Neural progenitor cell (in vitro differentiated cells): ENCODE measurements around the gene TNNI2. TPM values are rescaled to one million over a fixed set of nuclear protein-coding genes. Genes with fewer than 3 reads are reported as not detected.

Experiments
- DNase-seq: peaks from one replicate; pipeline ENCODE4 v3.0.0-alpha.2; 2016; ENCODE audit warnings: low spot score
- H2AFZ ChIP-seq: fragments of 200-600 bp; sonication (generic); replicated peaks from 2 replicates; pipeline ENCODE4 v1.6.1; 2016; ENCODE audit warnings: antibody characterized with exemption
- H3F3A ChIP-seq: fragments of 200-600 bp; sonication (generic); 2 replicates; pipeline ENCODE4 v1.6.1; 2016; ENCODE audit warnings: antibody characterized with exemption, low read depth
- H3K27ac ChIP-seq: fragments of 200-600 bp; sonication (generic); 2 replicates; pipeline ENCODE4 v1.5.1; 2016; ENCODE audit warnings: mild to moderate bottlenecking
- H3K27me3 ChIP-seq: fragments of 200-600 bp; sonication (generic); 2 replicates; pipeline ENCODE4 v1.6.1; 2016; ENCODE audit warnings: mild to moderate bottlenecking, moderate library complexity
- H3K36me3 ChIP-seq: fragments of 200-600 bp; sonication (generic); 2 replicates; pipeline ENCODE4 v1.5.1; 2016
- H3K4me1 ChIP-seq: fragments of 200-600 bp; sonication (generic); 2 replicates; pipeline ENCODE4 v1.6.1; 2016; ENCODE audit warnings: mixed run types
- H3K4me2 ChIP-seq: fragments of 200-600 bp; sonication (generic); 2 replicates; pipeline ENCODE4 v1.6.1; 2016
- H3K4me3 ChIP-seq: fragments of 200-600 bp; sonication (generic); 2 replicates; pipeline ENCODE4 v1.5.1; 2016
- H3K79me2 ChIP-seq: fragments of 200-600 bp; sonication (generic); 2 replicates; pipeline ENCODE4 v1.6.1; 2016; ENCODE audit warnings: low read depth
- H3K9ac ChIP-seq: fragments of 200-600 bp; sonication (generic); 2 replicates; pipeline ENCODE4 v1.6.1; 2016
- H3K9me3 ChIP-seq: fragments of 200-600 bp; sonication (generic); 2 replicates; pipeline ENCODE4 v1.5.1; 2016; ENCODE audit warnings: low read depth
- H4K20me1 ChIP-seq: fragments of 200-600 bp; sonication (generic); 2 replicates; pipeline ENCODE4 v1.6.1; 2016; ENCODE audit warnings: low read depth
- H3K27ac Mint-ChIP-seq: 3 replicates; pipeline ENCODE4 v1.8.0; 2021; ENCODE audit warnings: mixed read lengths
- H3K27me3 Mint-ChIP-seq: 2 replicates; pipeline ENCODE4 v1.8.0; 2022; ENCODE audit warnings: low read depth, mild to moderate bottlenecking, inconsistent platforms, moderate library complexity, mixed read lengths; ENCODE audit not compliant: insufficient read depth
- H3K36me3 Mint-ChIP-seq: 3 replicates; pipeline ENCODE4 v1.8.0; 2021; ENCODE audit warnings: mixed read lengths
- H3K4me1 Mint-ChIP-seq: 3 replicates; pipeline ENCODE4 v1.8.0; 2021; ENCODE audit warnings: mixed read lengths
- H3K4me3 Mint-ChIP-seq: 3 replicates; pipeline ENCODE4 v1.8.0; 2021; ENCODE audit warnings: mild to moderate bottlenecking, moderate library complexity, mixed read lengths
- H3K9me3 Mint-ChIP-seq: 3 replicates; pipeline ENCODE4 v1.8.0; 2020; ENCODE audit warnings: mixed read lengths
- EZH2 ChIP-seq: fragments of 200-600 bp; sonication (generic); IDR thresholded peaks from 2 replicates; pipeline ENCODE4 v1.6.1; 2017; ENCODE audit warnings: antibody characterized with exemption, mild to moderate bottlenecking, moderate library complexity
- EZH2phosphoT487 ChIP-seq: fragments of 200-600 bp; sonication (generic); IDR thresholded peaks from 2 replicates; pipeline ENCODE4 v1.6.1; 2017; ENCODE audit warnings: antibody characterized with exemption
- total RNA-seq: library from RNA; depleted of rRNA; stranded (reverse); fragments of >200 nt; gene quantifications from 2 replicates; pipeline ENCODE4 v1.2.3, GENCODE V29; 2015; ENCODE audit warnings: low replicate concordance
- TF ChIP-seq, protein P1 (sequence below): fragments of 200-600 bp; sonication (generic); IDR thresholded peaks from 2 replicates; pipeline ENCODE4 v1.5.1; 2017; ENCODE audit warnings: antibody characterized with exemption, mild to moderate bottlenecking

The TNNI2 gene
- total RNA-seq, 1 donor from 2014 or later: 2.6 TPM

DNA sequence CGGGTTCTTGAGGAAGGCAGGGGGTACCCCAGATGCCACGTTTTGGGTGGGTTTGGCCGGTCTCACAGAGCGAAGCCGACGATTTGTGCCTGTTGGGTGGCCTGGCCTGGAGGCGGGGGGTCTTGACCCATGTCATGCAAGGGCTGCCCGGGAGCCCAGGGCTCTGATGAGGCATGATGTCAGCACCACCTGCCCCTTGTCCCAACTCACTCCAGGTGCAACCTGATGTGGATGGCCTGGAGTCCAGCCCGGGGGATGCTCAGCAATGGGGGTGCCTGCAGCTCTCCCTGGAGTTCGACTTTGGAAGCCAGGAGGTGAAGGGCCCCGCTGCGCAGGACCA is 3.1 kb upstream of the TNNI2 start:
- no peak overlapping the region for H3K4me2 ChIP-seq
- H3K36me3 ChIP-seq: no peaks in the 10 kb centered on the region
- no peak for TF ChIP-seq EZH2
- TF ChIP-seq, protein P1, sequence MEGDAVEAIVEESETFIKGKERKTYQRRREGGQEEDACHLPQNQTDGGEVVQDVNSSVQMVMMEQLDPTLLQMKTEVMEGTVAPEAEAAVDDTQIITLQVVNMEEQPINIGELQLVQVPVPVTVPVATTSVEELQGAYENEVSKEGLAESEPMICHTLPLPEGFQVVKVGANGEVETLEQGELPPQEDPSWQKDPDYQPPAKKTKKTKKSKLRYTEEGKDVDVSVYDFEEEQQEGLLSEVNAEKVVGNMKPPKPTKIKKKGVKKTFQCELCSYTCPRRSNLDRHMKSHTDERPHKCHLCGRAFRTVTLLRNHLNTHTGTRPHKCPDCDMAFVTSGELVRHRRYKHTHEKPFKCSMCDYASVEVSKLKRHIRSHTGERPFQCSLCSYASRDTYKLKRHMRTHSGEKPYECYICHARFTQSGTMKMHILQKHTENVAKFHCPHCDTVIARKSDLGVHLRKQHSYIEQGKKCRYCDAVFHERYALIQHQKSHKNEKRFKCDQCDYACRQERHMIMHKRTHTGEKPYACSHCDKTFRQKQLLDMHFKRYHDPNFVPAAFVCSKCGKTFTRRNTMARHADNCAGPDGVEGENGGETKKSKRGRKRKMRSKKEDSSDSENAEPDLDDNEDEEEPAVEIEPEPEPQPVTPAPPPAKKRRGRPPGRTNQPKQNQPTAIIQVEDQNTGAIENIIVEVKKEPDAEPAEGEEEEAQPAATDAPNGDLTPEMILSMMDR: no peak
- no peak for TF ChIP-seq EZH2phosphoT487
- H3K9me3 ChIP-seq: no peaks in the 10 kb centered on the region
- peaks cover 9% of the 10 kb centered on the region for H3K27me3 Mint-ChIP-seq
- H3K36me3 Mint-ChIP-seq: no peaks in the 10 kb centered on the region
- DNase-seq: no peak
- H3K4me3 Mint-ChIP-seq: no peak overlapping the region
- no peak overlapping the region for H2AFZ ChIP-seq
- no peaks in the 10 kb centered on the region for H3K27me3 ChIP-seq
- H3K4me3 ChIP-seq: no peak overlapping the region
- H4K20me1 ChIP-seq: no peaks in the 10 kb centered on the region
- no peak overlapping the region for H3K27ac Mint-ChIP-seq
- H3K9me3 Mint-ChIP-seq: no peaks in the 10 kb centered on the region
- H3K4me1 ChIP-seq: peaks cover 20% of the 10 kb centered on the region
- no peaks in the 10 kb centered on the region for H3K79me2 ChIP-seq
- H3F3A ChIP-seq: no peaks in the 10 kb centered on the region
- peaks cover 16% of the 10 kb centered on the region for H3K4me1 Mint-ChIP-seq
- no peak overlapping the region for H3K27ac ChIP-seq
- H3K9ac ChIP-seq: no peak overlapping the region

DNA sequence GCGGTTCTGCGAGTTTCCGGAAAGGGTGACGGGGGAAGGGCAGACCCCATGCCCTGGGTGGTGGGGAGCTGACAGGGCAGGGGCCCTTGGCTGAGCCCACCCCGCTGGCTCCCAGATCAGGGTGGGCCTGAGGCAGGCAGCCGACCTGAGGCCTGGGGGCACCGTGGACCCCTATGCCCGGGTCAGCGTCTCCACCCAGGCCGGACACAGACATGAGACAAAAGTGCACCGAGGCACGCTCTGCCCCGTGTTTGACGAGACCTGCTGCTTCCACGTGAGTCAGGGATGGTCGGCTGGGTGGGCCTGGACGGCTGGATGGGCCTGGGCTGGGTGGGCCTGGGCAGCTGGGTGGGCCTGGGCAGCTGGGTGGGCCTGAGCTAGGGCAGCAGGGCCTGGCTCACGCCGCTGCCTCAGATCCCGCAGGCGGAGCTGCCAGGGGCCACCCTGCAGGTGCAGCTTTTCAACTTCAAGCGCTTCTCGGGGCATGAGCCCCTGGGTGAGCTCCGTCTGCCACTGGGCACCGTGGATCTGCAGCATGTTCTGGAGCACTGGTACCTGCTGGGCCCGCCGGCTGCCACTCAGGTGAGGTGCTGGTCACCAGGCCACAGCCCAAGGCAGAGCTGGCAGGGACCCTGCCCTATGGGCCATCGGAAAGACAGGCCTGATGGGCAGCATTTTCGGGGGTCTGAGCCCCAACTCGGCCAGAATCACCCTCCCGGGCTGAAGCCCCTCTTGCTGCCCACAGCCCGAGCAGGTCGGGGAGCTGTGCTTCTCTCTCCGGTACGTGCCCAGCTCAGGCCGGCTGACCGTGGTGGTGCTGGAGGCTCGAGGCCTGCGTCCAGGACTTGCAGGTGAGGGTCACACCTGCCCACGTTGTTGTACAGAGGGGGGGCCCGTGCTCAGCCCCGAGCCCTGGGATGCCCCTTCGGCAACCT is 2.5 kb upstream of the TNNI2 start:
- H3K27ac ChIP-seq: no peak overlapping the region
- no peak overlapping the region for H3K27ac Mint-ChIP-seq
- no peak overlapping the region for H3K4me2 ChIP-seq
- H3K4me1 ChIP-seq: peaks cover 20% of the 10 kb centered on the region
- H3K9me3 ChIP-seq: no peaks in the 10 kb centered on the region
- DNase-seq: no peak
- no peak overlapping the region for H2AFZ ChIP-seq
- no peaks in the 10 kb centered on the region for H3K79me2 ChIP-seq
- peaks cover 9% of the 10 kb centered on the region for H3K27me3 Mint-ChIP-seq
- TF ChIP-seq, protein P1: no peak
- TF ChIP-seq EZH2phosphoT487 (no peak), EZH2 (no peak)
- no peak overlapping the region for H3K9ac ChIP-seq
- H3F3A ChIP-seq: no peaks in the 10 kb centered on the region
- no peaks in the 10 kb centered on the region for H4K20me1 ChIP-seq
- peaks cover 16% of the 10 kb centered on the region for H3K4me1 Mint-ChIP-seq
- no peak overlapping the region for H3K4me3 Mint-ChIP-seq
- no peaks in the 10 kb centered on the region for H3K9me3 Mint-ChIP-seq
- H3K36me3 ChIP-seq: no peaks in the 10 kb centered on the region
- H3K4me3 ChIP-seq: no peak overlapping the region
- H3K27me3 ChIP-seq: no peaks in the 10 kb centered on the region
- H3K36me3 Mint-ChIP-seq: no peaks in the 10 kb centered on the region

DNA sequence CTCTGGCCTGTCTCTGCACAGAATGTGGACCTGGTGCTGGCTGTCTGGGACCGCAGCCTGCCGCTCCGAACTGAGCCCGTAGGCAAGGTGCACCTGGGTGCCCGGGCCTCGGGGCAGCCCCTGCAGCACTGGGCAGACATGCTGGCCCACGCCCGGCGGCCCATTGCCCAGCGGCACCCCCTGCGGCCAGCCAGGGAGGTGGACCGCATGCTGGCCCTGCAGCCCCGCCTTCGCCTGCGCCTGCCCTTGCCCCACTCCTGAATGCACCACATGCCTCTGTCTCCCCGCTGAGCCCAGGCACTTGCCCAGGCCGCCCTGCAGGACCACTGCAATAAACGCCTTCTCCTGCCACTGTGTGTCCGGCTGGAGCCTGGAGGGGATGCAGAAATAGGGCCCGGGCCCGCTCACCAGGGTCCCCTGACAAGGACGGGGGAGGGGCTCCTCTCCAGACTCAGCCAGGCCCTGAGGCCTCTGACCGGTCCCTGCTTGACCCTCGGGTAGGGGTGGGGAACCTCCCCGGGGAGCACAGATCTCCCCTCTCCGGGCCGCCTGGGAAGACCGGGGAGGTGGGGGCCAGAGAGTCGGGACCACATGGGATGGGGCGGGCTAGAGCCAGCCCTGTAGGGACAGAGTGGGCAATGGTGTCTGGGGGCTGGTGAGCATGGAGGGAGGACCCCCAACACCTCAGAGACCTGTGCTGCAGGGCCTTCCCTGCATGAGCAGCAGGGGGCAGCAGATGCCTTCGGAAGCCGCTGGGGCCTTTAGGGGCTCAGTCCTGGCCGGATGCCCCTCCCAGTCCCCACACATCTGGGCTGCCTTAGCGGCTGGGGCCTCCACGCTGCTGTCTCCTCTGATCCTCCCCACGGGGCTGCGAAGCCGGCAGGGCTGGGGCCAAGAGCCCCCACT is 1.4 kb upstream of the TNNI2 start:
- Histone ChIP-seq H3K79me2 (no peaks in the 10 kb centered on the region), H3K9ac (no peak overlapping the region), H3K27me3 (no peaks in the 10 kb centered on the region), H2AFZ (peak overlapping the region; percentile 72), H3K4me3 (no peak overlapping the region), H3K36me3 (no peaks in the 10 kb centered on the region), H3K4me1 (peaks cover 16% of the 10 kb centered on the region), H3K9me3 (no peaks in the 10 kb centered on the region), H3K4me2 (no peak overlapping the region), H3F3A (no peaks in the 10 kb centered on the region), H3K27ac (no peak overlapping the region), H4K20me1 (no peaks in the 10 kb centered on the region)
- no peaks in the 10 kb centered on the region for H3K36me3 Mint-ChIP-seq
- no peak for TF ChIP-seq EZH2
- TF ChIP-seq, protein P1: peak; percentile 85
- H3K4me3 Mint-ChIP-seq: no peak overlapping the region
- peaks cover 11% of the 10 kb centered on the region for H3K4me1 Mint-ChIP-seq
- no peaks in the 10 kb centered on the region for H3K9me3 Mint-ChIP-seq
- no peak overlapping the region for H3K27ac Mint-ChIP-seq
- H3K27me3 Mint-ChIP-seq: peaks cover 5% of the 10 kb centered on the region
- peak; percentile 93 for DNase-seq
